ENCODE results near the gene FUT2.

GRCh38 chr19:48673436-48674100 is 22.2 kb upstream of the FUT2 start:
- TF ChIP-seq CTCF (IDR thresholded peaks at IDR 0.05; ENCODE audit: poor library complexity) (no peak), EZH2 (IDR thresholded peaks at IDR 0.05; ENCODE audit: borderline replicate concordance) (no peak)
